BLaER1 (cell line): ENCODE data around the gene PARD3.

Experiments
- H3K27ac ChIP-seq: shearing (Covaris generic); formaldehyde crosslinking; 2 replicates; pipeline ENCODE4 v1.8.1; 2022
- H3K27me3 ChIP-seq: shearing (Covaris generic); formaldehyde crosslinking; 2 replicates; pipeline ENCODE4 v1.8.1; 2022
- H3K36me3 ChIP-seq: shearing (Covaris generic); formaldehyde crosslinking; 2 replicates; pipeline ENCODE4 v1.8.1; 2022
- H3K4me1 ChIP-seq: shearing (Covaris generic); formaldehyde crosslinking; 2 replicates; pipeline ENCODE4 v1.8.1; 2022
- H3K4me2 ChIP-seq: shearing (Covaris generic); formaldehyde crosslinking; 2 replicates; pipeline ENCODE4 v1.8.1; 2022
- H3K4me3 ChIP-seq: shearing (Covaris generic); formaldehyde crosslinking; 2 replicates; pipeline ENCODE4 v1.8.1; 2022
- H3K9ac ChIP-seq: shearing (Covaris generic); formaldehyde crosslinking; 2 replicates; pipeline ENCODE4 v1.8.1; 2022
- H3K9me3 ChIP-seq: shearing (Covaris generic); formaldehyde crosslinking; 2 replicates; pipeline ENCODE4 v1.8.1; 2022
- H4K20me1 ChIP-seq: shearing (Covaris generic); formaldehyde crosslinking; 2 replicates; pipeline ENCODE4 v1.8.1; 2022
- Cebpa-rat ChIP-seq: shearing (Covaris generic); IDR thresholded peaks from 2 replicates; pipeline ENCODE4 v1.8.1; 2022

The PARD3 gene

DNA sequence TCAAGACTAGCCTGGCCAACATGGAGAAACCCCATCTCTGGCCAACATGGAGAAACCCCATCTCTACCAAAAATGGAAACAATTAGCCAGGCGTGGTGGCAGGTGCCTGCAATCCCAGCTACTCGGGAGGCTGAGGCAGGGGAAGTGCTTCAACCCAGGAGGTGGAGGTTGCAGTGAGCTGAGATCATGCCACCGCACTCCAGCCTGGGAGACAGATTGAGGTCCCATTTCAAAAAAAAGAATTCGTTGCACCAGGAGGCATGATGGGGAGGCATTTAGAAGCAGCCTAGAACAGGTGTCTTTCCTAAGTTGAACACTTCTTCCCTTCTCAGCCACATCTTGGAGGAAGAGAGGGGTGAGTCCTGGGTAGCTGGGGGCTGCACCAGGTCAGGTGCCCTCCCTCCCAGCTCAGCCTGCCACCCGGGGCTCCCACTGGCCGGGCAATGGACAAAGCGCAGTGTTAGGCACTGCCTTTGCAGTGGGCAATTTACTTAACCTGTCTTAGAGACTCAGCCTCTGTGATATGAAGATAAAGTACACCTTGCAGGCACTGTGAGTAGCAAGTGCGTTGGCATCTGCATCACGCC, 726.8 kb downstream of the PARD3 start:
- Histone ChIP-seq H3K4me2 (no peak overlapping the region), H4K20me1 (no peaks in the 10 kb centered on the region), H3K4me1 (no peaks in the 10 kb centered on the region), H3K9me3 (peaks cover 11% of the 10 kb centered on the region), H3K9ac (no peak overlapping the region), H3K4me3 (no peak overlapping the region), H3K36me3 (no peaks in the 10 kb centered on the region), H3K27ac (no peak overlapping the region), H3K27me3 (no peaks in the 10 kb centered on the region)
- TF ChIP-seq Cebpa-rat, result no peak

DNA sequence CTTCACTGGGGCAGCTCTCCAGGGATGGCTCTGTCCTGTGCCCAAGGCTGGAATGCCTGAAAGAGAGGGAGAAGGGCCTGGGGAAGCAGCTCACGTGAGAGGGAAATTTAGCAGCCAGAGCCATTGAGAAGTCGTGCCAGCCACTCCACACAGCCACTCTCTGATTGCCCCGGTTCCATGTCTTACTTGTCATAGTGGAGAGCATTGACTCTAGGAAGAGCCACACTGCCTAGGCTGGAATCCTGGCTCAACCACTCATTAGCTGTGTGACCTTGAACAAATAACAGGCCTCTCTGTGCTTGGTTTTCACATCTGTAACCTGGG, 728.0 kb downstream of the PARD3 start:
- no peak overlapping the region for H3K4me3 ChIP-seq
- peaks cover 10% of the 10 kb centered on the region for H3K9me3 ChIP-seq
- no peak overlapping the region for H3K9ac ChIP-seq
- H4K20me1 ChIP-seq, result no peaks in the 10 kb centered on the region
- no peaks in the 10 kb centered on the region for H3K4me1 ChIP-seq
- no peak for TF ChIP-seq Cebpa-rat
- H3K27ac ChIP-seq, result no peak overlapping the region
- no peaks in the 10 kb centered on the region for H3K27me3 ChIP-seq
- H3K4me2 ChIP-seq, result no peak overlapping the region
- no peaks in the 10 kb centered on the region for H3K36me3 ChIP-seq

DNA sequence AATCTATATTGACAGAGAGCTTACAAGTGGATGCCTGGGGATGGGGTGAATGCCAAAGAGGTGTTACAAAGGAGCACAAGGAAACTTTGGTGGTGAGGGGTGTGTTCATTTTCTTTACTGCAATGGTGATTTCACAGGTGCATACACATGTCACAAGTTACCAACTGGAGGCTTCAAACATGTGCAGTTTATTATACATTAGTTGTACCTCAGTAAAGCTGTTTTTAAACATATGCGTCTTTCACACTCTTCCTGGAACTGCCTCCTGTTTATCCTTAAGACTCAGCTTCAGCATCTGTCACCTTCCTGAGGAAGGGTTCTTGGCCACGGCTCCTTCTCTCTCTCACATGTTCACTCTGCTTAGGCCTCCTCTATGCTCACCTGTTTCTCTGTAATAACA, 731.5 kb downstream of the PARD3 start:
- H3K27ac ChIP-seq, result no peak overlapping the region
- no peak overlapping the region for H3K4me3 ChIP-seq
- no peak for TF ChIP-seq Cebpa-rat
- no peak overlapping the region for H3K9ac ChIP-seq
- no peaks in the 10 kb centered on the region for H4K20me1 ChIP-seq
- H3K4me1 ChIP-seq, result no peaks in the 10 kb centered on the region
- peaks cover 10% of the 10 kb centered on the region for H3K9me3 ChIP-seq
- H3K27me3 ChIP-seq, result no peaks in the 10 kb centered on the region
- H3K36me3 ChIP-seq, result no peaks in the 10 kb centered on the region
- no peak overlapping the region for H3K4me2 ChIP-seq

DNA sequence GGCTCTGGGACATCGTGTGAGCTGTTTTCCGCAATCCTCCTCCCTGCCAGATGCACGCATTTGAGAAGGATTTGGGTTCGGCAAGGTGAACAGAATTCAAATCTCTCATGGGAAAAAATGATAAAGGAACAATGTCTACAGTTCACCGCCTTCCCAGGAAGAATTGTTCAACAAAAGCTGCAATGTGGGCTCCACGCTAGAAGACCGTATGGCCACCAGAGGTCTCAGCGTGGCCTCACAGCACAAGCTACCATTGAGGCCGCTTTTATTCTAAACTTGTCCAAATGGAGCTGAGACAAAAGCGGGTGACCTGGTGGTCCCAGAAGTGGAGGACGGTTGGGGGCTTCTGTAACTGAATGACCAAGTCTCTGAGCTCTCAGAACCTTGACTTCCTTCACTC, 733.1 kb downstream of the PARD3 start:
- H3K4me2 ChIP-seq, result no peak overlapping the region
- peaks cover 11% of the 10 kb centered on the region for H3K9me3 ChIP-seq
- no peak overlapping the region for H3K27ac ChIP-seq
- H3K27me3 ChIP-seq, result no peaks in the 10 kb centered on the region
- H3K36me3 ChIP-seq, result no peaks in the 10 kb centered on the region
- H4K20me1 ChIP-seq, result no peaks in the 10 kb centered on the region
- TF ChIP-seq Cebpa-rat, result no peak
- H3K4me3 ChIP-seq, result no peak overlapping the region
- no peak overlapping the region for H3K9ac ChIP-seq
- H3K4me1 ChIP-seq, result no peaks in the 10 kb centered on the region

DNA sequence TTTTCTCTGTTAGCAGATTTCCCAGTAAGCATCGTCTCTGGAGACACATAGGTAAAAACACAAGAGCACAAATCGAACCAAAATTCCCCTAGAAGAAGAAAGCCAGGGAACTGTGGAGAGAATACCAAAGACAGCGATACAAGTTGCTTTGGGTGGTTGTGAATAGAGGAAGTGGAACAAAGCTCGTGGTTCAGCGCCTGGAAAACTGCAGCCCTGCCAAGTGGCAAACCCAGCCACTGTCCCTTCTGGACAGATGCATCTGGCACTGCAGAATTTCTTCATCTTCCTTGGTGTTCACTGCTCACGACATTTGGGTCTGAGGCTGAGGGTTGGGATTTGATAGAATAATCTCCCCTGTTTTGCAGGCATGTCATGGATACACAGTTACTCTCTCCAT, 733.8 kb downstream of the PARD3 start:
- Histone ChIP-seq H3K9ac (no peak overlapping the region), H3K9me3 (peaks cover 17% of the 10 kb centered on the region), H3K4me2 (no peak overlapping the region), H4K20me1 (no peaks in the 10 kb centered on the region), H3K36me3 (no peaks in the 10 kb centered on the region), H3K4me3 (no peak overlapping the region), H3K27ac (no peak overlapping the region), H3K4me1 (no peaks in the 10 kb centered on the region), H3K27me3 (no peaks in the 10 kb centered on the region)
- no peak for TF ChIP-seq Cebpa-rat

DNA sequence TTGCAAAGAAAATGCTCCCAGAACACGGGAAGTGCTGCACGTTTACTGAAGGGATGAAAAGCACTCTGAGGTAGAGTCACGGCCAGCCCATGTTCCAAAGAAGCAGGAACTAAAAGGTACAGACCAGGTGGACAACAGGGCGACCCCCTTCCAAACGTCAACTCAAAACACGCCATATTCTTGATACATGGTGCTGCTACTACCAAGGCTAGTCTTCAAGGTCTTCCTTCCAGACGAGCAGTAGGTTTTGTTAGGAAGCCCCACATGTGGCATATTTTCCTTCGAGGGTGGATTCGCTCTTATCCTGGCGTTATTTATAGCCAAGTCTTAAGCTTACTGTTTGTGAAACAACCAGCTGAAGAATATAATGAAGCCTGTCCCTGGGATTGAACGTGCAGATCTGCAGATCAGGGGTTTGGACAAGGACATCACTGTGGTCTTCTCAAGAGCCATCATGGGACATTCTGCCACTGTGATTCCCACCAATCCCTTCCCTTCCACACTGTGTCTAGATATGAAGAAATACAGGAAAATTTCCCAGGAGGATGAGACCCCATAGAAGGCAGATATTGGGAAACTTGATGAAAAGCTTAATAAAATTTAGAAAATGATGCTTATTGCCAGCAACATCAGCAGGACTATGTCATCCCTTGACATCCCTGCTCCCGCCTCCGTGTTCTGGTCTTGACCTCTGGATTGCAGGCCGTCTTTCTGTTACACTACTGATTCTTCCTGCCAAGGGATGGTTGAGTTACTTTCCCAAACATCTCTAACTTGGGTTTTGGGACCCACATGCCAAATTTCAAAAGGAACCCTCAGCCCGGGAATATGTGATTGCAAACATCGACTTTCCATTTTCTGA, 734.4 kb downstream of the PARD3 start:
- no peak overlapping the region for H3K4me2 ChIP-seq
- no peaks in the 10 kb centered on the region for H3K36me3 ChIP-seq
- no peak for TF ChIP-seq Cebpa-rat
- H3K4me1 ChIP-seq, result no peaks in the 10 kb centered on the region
- H4K20me1 ChIP-seq, result no peaks in the 10 kb centered on the region
- no peak overlapping the region for H3K4me3 ChIP-seq
- H3K9ac ChIP-seq, result no peak overlapping the region
- no peaks in the 10 kb centered on the region for H3K27me3 ChIP-seq
- peaks cover 19% of the 10 kb centered on the region for H3K9me3 ChIP-seq
- no peak overlapping the region for H3K27ac ChIP-seq

DNA sequence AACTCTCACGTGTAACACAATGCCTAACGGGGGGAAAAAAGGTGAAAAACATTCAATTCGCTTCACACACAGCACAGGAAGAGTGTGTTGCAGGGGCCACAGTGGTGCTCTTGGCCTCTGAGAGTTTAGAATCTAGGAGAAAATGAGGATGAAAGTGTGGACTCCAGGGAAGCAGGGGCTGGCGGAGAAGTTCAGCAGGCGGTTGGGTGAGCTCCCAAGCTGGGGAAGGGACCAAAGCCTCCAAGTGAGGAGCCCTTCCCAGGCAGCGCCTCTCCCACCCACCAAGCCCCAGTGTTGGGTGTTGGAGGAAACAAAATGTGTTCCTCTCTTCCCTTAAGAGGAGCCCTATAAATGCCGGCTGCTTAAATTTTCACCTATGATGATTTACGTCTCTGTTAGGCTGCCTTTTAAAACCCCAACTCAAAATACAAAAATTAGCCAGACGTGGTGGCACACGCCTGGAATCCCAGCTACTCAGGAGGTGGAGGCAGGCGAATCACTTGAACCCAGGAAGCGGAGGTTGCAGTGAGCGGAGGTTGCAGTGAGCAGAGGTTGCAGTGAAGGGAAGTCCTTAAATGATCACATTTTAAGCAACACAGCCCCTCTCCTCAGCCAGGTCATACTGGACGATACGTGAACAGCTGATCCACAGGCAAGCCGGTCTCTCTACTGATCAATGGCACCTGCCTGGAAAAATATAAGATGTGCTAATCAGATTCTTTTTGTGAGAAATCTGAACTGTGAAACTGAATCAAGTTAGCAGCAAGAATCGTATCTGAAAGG, 735.2 kb downstream of the PARD3 start:
- Histone ChIP-seq H3K27me3 (no peaks in the 10 kb centered on the region), H4K20me1 (no peaks in the 10 kb centered on the region), H3K27ac (no peak overlapping the region), H3K4me2 (no peak overlapping the region), H3K36me3 (no peaks in the 10 kb centered on the region), H3K4me3 (no peak overlapping the region), H3K9ac (no peak overlapping the region), H3K4me1 (peaks cover under 1% of the 10 kb centered on the region; the same call in 1 of the 2 replicates), H3K9me3 (peaks cover 19% of the 10 kb centered on the region)
- TF ChIP-seq Cebpa-rat, result no peak

DNA sequence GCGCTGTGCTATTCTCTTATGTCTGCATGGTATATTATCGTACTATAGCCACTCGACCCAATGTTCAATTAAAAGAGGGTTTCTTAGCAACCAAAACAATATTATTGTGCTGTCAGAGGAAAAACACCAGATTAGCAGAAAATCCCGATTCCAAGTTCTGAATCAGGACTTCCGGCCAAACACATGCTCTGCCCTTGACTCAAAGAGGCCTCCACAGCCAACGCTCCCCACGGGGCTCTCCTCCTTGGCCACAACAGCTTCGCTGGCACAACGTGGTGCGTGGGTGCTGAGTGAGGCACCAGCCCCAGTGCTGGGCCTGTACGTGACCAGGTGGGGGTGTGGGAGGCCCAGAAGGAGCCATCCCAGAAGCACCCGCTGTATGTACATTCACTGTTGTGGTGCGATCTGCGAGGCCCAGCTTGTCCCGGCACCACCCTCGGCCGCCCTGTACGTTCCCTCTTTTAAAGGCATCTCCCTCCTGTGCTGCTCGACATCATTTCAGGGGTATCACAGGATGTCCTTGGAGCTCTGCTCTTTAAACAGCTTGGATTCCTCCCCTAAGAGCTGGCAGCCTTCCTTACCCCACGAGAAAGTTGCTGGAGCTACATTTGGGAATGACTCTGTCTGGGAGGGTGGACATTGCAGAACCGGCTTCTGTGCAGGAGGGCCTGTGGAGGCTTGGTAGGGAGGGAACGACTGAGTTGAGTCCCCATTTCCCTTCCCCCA, 736.2 kb downstream of the PARD3 start:
- H3K4me3 ChIP-seq, result no peak overlapping the region
- no peak overlapping the region for H3K9ac ChIP-seq
- H3K36me3 ChIP-seq, result no peaks in the 10 kb centered on the region
- no peak overlapping the region for H3K27ac ChIP-seq
- peaks cover 10% of the 10 kb centered on the region for H3K4me1 ChIP-seq
- TF ChIP-seq Cebpa-rat, result no peak
- H3K27me3 ChIP-seq, result no peaks in the 10 kb centered on the region
- no peaks in the 10 kb centered on the region for H4K20me1 ChIP-seq
- H3K9me3 ChIP-seq, result peaks cover 17% of the 10 kb centered on the region
- no peak overlapping the region for H3K4me2 ChIP-seq

DNA sequence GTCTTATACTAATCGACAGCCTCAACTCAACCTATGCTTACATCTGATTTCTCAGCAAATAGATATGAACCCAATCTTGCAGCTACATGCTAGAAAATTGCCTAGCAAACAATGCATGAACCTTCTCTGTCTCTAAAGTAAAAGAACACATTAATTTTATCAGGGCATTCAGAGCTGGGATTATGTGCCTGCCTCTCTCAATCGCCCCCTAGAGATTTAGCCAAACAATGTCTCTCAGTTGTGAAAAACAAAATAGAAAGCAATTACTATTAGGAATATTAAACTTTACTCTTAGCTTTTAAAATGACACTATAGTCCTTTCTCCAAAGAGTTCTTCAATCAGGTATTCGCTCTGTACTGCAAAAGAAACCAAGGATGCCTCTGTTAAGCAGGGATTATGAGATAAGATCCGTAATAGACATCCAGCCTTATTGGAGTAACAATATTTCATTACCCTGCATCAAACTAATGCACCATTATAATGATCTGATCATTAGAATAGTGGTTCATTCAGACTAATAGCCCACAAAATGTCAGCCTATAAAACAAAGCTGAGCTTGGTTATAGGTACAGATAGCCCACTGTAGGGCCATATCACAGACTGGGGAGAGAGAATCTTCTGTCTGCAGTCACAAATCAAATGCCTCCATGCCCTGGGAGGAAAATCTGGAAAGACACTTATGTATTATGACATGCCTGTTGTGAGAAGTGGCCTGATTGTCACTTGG, 736.9 kb downstream of the PARD3 start:
- TF ChIP-seq Cebpa-rat, result no peak
- Histone ChIP-seq H3K9ac (no peak overlapping the region), H4K20me1 (no peaks in the 10 kb centered on the region), H3K4me1 (peaks cover 11% of the 10 kb centered on the region), H3K36me3 (no peaks in the 10 kb centered on the region), H3K9me3 (peaks cover 10% of the 10 kb centered on the region), H3K27me3 (no peaks in the 10 kb centered on the region), H3K4me3 (no peak overlapping the region), H3K4me2 (no peak overlapping the region), H3K27ac (no peak overlapping the region)
